ENCODE measurements around the gene RCC2.

DNA sequence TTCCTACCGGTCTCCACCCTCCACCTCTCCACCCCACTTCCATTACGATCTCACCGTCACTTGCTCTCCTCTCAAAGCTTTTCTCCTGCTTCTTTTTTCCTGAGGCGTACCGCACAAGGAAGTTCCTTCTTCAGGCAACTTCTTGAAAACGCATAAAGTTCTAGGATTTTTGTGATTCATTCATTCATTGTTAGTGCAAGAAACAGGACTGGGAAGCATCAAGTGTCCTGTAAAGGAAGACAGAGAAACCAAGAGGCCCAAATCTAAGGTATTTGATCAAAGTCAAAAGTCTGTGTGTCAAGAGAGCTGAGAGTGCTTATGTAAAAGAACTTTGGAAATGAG lies 1.3 kb upstream of the RCC2 start:
- TF ChIP-seq, protein P1, sequence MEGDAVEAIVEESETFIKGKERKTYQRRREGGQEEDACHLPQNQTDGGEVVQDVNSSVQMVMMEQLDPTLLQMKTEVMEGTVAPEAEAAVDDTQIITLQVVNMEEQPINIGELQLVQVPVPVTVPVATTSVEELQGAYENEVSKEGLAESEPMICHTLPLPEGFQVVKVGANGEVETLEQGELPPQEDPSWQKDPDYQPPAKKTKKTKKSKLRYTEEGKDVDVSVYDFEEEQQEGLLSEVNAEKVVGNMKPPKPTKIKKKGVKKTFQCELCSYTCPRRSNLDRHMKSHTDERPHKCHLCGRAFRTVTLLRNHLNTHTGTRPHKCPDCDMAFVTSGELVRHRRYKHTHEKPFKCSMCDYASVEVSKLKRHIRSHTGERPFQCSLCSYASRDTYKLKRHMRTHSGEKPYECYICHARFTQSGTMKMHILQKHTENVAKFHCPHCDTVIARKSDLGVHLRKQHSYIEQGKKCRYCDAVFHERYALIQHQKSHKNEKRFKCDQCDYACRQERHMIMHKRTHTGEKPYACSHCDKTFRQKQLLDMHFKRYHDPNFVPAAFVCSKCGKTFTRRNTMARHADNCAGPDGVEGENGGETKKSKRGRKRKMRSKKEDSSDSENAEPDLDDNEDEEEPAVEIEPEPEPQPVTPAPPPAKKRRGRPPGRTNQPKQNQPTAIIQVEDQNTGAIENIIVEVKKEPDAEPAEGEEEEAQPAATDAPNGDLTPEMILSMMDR (IDR thresholded peaks at IDR 0.05 in 4 of 5, conservative IDR thresholded peaks at IDR 0.05 in 1 of 5): no peak
- TF ChIP-seq POLR2A (IDR thresholded peaks at IDR 0.05): no peak

All from gastrocnemius medialis (tissue), 4 donors.